ENCODE data around the gene SCD.

The SCD gene

DNA sequence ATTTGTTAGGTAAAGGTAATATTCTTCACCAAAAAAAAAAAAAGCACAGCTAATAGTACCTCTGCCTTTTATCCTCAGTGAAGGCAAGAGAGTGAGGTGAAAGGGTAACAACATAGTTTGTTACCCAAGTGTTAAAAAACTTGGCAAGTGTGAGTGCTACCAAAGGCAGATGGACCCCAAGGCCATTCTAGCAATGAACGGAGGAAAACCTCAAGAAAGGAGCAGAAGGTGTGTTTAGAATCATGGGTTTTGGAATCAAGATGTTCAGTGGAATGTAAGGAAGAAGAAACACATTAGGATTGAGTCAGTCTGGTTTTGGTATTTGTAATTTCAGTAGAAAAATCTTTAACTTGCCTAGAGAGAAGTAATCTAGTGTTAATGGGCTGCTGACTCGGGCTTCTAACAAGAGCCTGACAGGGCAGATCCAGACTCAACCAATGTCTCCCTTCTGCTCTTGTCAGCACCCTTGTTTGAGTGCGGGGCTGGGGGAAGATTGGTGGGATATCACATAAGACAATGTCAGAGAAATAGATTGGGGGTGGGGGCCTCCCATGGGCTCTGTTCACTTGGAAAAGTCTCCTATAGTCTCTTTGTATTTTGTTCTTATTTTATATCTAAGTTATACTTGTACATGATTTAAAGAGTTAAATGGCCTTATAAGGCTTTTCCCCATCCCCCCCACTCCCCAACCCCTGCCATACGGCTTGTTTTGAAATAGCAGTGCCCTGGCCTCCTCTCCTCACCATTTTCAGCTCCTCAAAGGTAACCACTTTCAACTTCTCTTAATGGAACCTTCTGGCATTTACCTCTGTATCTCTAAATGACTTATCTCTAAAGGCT lies 44.4 kb downstream of the SCD start:
- peaks cover 21% of the 10 kb centered on the region for H3K36me3 Mint-ChIP-seq (ENCODE audit: low read depth)
- H3K27me3 Mint-ChIP-seq (ENCODE audit: low read depth): no peaks in the 10 kb centered on the region
- no peak overlapping the region for H3K4me3 Mint-ChIP-seq
- TF ChIP-seq, protein P1, sequence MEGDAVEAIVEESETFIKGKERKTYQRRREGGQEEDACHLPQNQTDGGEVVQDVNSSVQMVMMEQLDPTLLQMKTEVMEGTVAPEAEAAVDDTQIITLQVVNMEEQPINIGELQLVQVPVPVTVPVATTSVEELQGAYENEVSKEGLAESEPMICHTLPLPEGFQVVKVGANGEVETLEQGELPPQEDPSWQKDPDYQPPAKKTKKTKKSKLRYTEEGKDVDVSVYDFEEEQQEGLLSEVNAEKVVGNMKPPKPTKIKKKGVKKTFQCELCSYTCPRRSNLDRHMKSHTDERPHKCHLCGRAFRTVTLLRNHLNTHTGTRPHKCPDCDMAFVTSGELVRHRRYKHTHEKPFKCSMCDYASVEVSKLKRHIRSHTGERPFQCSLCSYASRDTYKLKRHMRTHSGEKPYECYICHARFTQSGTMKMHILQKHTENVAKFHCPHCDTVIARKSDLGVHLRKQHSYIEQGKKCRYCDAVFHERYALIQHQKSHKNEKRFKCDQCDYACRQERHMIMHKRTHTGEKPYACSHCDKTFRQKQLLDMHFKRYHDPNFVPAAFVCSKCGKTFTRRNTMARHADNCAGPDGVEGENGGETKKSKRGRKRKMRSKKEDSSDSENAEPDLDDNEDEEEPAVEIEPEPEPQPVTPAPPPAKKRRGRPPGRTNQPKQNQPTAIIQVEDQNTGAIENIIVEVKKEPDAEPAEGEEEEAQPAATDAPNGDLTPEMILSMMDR (IDR thresholded peaks at IDR 0.05; ENCODE audit: unreplicated experiment in 3 of 3): no peak
- H3K27ac Mint-ChIP-seq: no peak overlapping the region
- no peaks in the 10 kb centered on the region for H3K4me1 Mint-ChIP-seq
- peaks cover 3% of the 10 kb centered on the region for H3K9me3 Mint-ChIP-seq

DNA sequence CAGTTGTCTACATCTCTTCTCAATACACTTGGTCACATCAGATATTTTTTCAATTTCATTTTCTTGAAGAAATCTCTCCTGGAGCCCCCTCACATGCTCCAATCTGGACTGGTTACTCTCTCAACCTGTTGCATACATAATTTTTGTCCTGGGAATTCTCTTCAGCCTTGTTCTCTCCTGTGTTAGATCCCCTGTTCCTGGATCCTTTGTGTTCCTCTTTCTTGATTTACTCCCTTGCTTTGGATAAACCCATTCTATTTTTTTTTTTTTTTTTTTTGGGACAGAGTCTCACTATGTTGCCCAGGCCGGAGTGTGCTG lies 45.6 kb downstream of the SCD start:
- Mint-ChIP-seq H3K4me1 (no peaks in the 10 kb centered on the region), H3K36me3 (ENCODE audit: low read depth) (peaks cover 12% of the 10 kb centered on the region), H3K27ac (no peak overlapping the region), H3K9me3 (peaks cover 2% of the 10 kb centered on the region), H3K4me3 (no peak overlapping the region), H3K27me3 (ENCODE audit: low read depth) (no peaks in the 10 kb centered on the region)
- TF ChIP-seq, protein P1 (IDR thresholded peaks at IDR 0.05; ENCODE audit: unreplicated experiment in 3 of 3): no peak

DNA sequence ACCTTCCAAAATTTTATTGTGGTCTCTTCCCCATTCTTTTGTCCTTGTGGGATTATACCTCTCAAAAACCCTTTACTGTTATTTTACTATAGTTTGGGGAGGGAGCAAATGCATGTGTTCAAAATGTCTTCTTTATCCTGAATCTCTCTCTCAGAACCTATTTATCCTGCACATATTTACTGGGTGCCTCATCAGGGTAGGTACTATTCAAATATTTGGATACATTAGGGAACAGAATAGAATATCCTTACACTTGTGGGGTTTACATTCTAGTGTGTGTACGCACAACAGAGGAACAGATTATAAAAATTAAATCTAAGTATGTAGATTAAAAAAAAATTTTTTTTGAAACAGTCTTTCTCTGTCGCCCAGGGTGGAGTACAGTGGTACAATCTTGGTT lies 48.6 kb downstream of the SCD start:
- Mint-ChIP-seq H3K4me3 (no peak overlapping the region), H3K27ac (no peak overlapping the region), H3K27me3 (ENCODE audit: low read depth) (no peaks in the 10 kb centered on the region), H3K4me1 (no peaks in the 10 kb centered on the region), H3K9me3 (no peaks in the 10 kb centered on the region), H3K36me3 (ENCODE audit: low read depth) (no peaks in the 10 kb centered on the region)
- TF ChIP-seq, protein P1 (IDR thresholded peaks at IDR 0.05; ENCODE audit: unreplicated experiment in 3 of 3): no peak

DNA sequence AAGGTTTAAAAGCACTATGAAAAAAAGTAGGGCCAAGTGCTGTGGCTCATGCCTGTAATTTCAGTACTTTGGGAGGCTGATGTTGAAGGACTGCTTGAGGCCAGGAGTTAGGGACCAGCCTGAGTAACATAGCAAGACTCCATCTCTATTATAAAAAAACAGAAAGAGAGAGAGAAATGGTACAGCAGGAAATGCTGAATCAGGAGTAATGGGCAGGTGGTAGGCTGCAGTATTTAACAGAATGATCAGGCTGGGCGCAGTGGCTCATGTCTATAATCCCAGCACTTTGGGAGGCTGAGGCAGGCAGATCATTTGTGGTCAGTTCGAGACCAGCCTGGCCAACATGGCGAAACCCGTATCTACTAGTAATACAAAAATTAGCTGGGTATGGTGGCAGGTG lies 49.6 kb downstream of the SCD start:
- H3K27ac Mint-ChIP-seq: no peak overlapping the region
- H3K27me3 Mint-ChIP-seq (ENCODE audit: low read depth): no peaks in the 10 kb centered on the region
- no peak overlapping the region for H3K4me3 Mint-ChIP-seq
- H3K4me1 Mint-ChIP-seq: no peaks in the 10 kb centered on the region
- no peaks in the 10 kb centered on the region for H3K36me3 Mint-ChIP-seq (ENCODE audit: low read depth)
- no peaks in the 10 kb centered on the region for H3K9me3 Mint-ChIP-seq
- TF ChIP-seq, protein P1 (IDR thresholded peaks at IDR 0.05; ENCODE audit: unreplicated experiment in 3 of 3): no peak

DNA sequence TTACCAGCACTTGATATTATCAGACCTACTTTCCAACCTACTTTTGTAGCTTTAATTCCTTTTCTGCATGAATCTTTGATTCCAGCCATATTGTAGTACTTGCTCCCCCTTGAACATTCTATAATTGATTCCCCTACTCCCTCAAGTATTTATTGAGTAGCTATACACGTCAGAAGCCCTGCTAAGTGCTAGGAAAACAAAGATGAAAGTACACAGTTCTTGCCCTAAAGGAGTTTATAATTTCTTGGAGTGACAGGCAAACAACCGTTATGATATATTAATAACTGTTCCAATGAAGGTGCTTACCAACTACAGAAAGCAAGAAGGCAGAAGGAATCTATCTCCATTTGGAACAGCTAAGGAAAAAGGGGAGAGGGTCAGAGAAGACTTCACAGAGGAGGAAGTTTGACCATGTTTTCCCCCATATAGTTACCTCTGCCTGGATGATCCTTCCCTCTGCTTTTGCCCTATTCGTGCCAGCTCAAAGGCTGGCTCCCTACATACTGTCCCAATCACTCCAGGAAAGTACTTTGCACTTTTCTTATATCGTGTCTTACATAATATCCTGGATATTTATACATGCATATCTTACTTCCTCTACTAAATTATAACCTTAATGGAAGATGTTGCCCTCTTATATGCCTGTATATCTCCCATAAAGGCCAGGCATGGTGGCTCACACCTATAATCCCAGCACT lies 54.7 kb downstream of the SCD start:
- TF ChIP-seq, protein P1 (IDR thresholded peaks at IDR 0.05; ENCODE audit: unreplicated experiment in 3 of 3): no peak
- H3K4me1 Mint-ChIP-seq: no peaks in the 10 kb centered on the region
- H3K36me3 Mint-ChIP-seq (ENCODE audit: low read depth): peaks cover 10% of the 10 kb centered on the region
- no peak overlapping the region for H3K27ac Mint-ChIP-seq
- no peaks in the 10 kb centered on the region for H3K27me3 Mint-ChIP-seq (ENCODE audit: low read depth)
- peaks cover under 1% of the 10 kb centered on the region for H3K9me3 Mint-ChIP-seq
- H3K4me3 Mint-ChIP-seq: no peak overlapping the region
